NCI-H345 (cell line): Measurements from ENCODE around the gene INPP5A.

Experiments used
- DNase-seq: peaks from one replicate; lab custom pipeline; 2025; lab: John Stamatoyannopoulos, UW

INPP5A gene

DNA sequence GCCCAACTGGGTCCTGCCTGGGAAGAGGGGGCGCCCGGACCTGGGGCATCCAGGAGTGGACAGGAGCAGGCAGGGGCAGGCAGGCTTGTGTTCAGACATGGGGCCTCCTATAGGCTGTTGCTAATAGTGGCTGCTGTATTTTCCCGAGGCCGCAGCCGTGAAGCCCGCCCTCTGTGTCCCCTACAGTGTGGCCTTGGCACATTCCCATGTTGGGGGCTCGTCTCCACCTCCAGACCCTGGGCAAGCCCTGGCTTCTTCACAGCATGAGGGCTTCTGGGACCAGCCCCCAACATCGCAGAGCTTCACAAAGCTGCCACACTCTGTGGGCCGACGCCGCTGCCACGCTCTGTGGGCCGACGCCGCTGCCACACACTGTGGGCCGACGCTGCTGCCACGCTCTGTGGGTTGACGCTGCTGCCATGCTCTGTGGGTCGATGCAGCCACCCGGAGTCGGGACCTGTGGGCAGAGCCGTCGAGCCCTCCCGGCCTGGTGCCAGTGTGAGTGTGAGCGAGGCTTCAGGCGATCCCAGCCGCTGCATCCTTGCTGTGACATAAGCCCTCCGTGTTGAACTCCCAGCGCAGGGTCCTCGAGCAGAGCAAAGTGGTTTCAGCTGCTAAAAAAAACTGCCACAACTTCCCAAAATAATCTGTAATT lies 109.0 kb downstream of the INPP5A start:
- no peak for DNase-seq

DNA sequence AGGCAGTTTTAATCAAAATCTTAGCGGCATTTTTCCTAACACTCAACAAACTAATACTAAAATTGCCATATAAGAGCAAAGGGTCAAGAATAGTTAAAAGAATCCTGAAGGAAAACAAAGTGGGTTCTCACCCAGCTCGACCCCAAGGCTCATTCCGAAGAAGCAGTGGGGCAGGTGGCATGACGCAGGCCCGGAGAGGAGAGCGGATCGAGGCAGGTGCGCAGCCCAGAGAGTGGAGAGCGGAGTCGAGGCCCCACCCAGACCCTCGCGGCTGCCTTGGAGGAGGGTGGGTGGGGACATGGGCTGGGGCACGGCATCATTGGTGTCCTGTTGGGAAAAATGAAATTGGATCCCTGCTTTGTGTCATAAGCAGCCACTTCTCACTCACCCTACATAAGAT lies 109.8 kb downstream of the INPP5A start:
- peak; percentile 1 for DNase-seq

DNA sequence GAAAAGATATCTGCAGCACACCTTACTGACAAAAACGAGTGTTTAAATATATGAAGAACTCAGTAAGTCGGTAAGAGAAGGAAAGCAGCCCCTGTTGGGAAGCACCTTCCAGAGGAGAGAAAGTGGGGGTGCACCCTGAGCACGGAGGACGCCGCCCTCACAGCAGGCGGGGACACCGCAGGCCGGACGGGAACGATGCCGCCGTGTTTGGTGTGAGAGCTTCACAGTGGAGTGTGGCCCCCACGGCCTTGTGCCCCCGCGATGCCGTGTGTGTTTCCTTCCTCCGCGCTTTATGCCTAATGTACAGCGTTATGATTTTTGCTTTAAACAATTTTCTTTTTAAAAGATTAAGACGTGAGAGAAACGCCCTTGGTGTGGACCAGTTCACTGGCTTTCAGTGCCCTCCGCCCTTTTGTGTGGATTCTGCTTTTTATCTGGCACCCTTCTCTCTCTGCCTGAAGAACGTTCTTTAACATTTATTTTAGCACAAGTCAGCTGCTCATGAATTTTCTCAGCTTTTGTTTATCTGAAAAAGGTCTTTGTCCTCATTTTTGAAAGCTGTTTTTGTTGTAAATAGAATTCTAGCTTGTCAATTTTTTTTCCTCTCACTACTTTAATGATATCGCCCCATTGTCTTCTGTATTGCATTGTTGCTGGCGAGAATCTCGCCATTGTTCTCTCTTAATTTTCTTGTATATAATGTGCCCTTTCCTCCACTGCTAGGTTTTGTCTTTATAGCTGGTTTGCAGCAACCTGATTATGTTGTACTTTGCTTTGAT lies 110.7 kb downstream of the INPP5A start:
- no peak for DNase-seq

DNA sequence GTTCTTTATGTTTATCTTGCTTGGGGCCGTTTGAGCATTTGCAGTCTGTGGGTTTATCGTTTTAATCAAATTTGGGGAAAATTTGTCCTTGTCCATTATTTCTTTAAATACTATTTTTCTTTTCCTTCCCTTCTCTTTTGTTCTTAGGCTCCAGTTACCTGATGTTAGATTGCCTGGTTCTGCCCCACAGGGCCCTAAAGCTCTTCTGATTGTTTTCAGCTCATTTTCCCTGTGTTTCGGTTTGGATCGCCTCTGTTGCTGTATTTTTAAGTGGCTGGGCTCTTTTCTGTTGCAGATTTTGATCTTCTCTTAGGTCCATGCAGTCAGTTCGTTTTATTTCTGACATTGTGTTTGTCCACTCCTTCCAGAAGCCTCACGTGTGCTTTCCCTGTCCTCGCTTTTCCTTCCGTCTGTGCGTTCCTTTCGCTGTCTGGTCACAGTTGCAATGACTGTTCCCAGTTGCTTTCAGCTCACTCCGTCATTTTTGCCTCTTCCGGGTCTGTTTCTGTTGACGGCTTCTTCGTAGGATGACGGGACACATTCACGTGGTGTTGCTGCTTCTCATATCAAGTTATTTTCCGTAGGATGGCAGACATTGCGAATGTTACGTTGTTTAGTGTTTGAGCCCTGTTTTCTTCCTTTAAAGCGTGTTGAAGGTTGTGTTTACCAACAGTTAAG lies 111.4 kb downstream of the INPP5A start:
- DNase-seq, result no peak

DNA sequence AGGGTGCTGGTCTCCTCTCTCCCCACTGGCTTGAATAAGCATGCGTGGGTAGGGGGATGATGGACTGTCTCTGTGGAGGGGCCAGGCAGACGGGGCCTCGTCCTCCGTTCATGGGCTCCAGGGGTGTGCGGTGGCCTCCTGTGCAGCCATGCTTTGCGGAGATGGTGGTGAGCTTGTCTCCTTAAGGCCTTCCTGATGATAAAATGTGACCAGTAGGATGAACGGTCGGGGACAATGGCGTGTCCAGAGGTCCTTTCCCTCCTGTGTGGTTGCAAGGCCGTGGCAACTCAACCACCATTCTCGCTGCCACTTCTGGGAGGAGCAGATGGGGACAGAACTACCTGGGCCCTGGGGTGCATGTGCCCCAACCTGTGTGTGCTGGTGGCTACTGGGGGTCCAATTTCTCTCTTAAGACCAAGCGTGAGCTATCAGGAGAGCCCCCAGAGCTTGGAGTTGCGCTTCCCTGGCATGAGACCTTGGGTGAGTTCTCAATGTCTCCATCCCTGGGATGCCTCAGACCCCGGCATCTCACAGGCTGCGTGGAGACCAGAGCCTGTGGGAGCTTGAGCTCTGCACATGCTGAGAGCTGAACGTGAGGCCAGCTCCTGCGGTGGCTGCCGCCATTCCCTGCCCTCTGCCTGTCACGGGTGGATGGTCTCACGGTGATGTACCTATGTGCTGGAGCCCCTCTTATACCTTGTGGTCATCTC lies 112.2 kb downstream of the INPP5A start:
- DNase-seq, result no peak

DNA sequence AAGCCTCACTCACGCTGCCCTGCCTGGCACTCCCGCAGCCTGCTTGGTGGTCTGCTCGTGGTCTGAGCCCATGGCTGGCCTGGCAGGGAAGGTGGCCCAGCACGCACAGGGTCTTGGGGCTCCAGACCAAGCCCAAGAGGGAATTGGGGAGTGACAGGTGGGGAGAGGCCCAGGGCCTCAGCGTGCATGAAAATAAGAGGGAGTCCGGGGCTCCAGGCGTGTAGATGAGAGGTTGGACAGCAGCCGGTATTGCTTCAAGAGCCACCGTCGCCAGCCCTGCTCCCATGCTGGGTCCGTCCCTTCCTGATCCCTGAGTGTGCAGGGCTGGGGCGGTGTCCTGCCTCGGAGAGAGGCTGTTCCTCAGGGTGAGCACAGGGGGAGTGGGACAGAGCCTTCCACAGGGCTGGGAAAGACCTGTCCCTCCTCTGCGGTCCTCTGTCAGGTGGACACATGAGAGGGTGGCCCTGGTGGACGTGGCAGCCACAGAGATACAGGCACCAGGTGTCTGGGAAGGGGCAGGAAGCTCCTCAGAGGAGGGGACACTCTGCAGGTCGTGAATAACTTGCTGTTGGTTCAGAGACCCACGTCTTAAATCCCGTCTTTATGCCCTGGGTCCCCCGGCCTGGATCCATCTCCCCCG lies 113.1 kb downstream of the INPP5A start:
- DNase-seq, result no peak

DNA sequence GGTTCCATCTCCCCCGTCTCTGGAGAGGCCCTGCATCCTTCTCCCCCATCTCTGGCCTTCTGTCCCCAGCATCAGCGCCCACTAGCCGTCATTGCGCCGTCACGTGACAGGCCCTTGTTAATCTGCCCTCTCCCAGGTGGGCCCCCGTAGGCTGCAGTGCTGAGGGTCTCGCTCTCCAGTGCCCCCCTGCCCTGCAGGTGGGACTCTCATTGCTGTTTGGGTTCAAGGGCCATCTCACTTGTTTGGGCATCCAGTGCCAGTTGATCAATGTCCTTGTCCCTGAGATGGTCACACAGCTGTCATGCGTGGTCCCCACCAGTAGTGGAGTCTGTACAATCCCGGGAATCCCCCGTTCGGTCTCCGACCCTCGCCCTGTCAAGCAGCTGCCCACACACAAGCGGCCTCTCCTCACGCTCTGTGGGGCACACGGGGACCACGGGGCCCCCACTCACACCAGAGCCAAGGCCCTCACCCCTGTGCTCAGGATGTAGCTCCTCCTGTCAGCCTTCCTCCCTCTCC lies 114.0 kb downstream of the INPP5A start:
- DNase-seq, result no peak

DNA sequence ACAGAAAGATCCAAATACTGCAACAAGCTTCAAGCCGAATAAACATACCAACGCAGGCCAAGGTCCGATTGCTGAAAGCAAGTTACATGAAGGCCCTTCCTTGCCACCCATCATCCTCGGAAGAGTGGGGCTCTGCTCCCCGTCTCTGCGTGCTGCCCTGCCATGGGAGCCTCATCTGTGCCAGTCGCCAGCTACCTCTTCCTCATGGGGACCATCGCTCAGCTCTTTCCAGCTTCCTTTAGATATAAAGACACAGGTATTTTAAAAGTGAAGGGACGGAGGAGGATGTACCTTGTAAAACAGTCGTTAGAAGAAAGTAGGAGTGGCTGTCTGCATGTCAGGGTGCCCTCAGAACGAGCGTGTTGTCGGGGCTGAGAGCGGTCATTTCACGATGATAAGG lies 114.9 kb downstream of the INPP5A start:
- DNase-seq, result no peak

DNA sequence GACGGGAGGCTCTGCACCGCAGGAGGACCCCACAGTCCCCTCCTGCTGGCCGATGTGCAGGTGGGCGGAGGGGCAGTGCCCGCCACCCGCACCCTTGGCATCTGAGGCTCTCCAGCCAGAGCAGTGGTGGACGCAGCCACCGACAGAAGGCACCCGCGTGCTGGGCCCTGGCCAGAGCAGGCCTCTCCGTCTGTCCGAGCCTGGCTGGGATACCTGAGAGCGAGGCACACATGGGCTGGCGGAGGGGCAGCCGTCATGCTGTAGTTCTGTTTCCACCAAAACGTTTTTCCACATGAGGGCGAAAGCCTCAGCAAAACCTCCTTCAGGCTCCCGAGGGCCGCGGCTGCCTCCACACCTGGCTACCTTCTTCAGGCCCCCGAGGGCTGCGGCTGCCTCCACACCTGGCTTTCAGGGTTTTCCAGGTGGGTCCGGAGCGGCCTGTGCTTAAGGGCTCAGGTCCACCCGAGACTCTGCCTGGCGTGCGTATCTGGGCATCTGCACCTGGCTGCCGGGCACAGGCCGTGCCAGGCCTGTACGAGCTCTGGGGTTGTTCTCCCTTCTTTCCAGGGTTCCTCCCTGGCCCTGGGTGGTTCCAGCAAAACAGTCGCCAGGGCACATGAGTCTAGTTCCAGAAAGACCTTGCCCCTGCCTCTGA lies 115.5 kb downstream of the INPP5A start:
- no peak for DNase-seq

DNA sequence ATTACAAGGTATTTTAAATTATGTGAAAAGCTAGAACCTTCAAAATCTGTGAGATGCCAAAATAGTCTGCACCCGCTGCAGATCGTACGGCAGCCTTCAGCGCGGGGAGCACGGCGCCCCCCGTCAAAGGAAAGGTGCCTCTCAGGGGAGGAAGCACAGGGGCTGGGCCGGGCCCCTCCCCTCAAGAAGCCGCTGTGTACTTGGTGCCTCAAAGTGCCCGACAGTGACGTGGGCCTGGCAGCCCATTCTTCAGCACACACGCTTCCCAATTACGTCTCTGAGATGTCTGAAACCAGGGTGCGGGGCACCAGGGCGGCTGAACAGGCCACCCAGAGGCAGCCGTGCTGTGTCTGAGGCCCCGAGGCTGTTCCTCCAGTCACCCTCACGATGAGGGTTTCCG lies 116.1 kb downstream of the INPP5A start:
- no peak for DNase-seq

DNA sequence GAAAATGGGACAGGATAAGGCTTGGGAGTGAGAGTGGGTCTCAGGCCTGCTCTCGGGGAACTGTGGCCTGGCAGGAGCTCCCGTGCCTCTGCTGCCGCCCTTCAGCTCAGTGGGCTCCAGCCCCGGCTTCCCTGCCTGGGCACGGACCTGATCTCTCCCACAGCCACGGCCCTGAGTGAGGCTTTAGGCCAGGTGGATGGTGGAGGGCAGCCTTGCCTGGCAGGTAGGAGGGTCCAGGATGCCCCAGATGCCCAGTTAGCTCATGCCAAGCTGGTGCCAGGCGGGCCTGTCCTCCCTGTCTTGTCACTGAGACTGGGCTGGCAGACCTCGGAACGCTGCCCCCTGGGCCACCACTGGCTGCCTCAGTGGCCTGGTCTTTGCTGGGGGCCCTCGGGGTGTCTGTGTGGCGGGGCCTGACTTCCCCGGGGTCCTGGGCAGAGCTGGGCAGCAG lies 116.6 kb downstream of the INPP5A start:
- DNase-seq, result no peak

DNA sequence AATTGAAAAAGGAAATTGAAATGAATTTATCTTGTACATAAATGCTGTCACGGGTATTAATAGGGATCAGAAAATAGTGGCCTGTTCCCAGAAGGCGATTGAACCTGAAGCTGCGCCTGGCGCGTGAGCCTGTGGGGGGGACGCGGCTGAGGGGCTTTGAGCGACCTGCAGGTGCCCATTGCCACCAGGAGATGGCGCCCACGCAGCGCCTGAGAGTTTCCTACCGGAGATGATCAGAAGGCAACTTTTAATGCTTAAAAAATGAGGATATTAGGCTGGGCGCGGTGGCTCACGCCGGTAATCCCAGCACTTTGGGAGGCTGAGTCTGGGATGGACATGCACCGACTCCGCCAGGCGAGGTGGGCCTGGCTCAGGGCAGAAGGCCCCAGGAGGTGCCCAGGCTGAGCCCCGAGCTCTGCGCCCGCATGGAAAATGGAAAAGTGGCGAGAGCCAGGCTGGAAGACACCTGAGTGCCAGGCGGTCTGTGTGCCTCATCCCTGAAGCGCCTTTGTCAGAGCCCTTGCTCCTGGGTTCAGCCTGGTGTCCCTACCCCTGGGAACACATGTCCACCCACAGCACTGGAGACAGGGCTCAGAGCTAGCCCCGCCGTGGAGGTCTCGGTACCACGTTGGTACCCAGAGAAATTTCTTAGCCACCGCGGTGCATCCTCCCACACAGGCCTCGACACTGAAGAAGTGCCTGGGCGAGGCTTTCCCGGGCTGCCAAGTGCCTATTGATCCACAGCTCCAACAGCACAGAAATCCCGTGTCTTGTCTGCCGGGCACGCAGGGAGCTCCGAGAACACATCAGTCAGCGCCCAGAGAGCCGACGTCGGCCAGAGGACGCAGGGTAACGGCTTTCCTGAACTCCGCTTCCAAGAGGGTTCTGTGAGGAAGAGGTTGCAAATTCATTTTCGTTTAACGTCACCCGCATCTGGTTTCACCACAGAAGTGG lies 117.4 kb downstream of the INPP5A start:
- peak; percentile 21 for DNase-seq

DNA sequence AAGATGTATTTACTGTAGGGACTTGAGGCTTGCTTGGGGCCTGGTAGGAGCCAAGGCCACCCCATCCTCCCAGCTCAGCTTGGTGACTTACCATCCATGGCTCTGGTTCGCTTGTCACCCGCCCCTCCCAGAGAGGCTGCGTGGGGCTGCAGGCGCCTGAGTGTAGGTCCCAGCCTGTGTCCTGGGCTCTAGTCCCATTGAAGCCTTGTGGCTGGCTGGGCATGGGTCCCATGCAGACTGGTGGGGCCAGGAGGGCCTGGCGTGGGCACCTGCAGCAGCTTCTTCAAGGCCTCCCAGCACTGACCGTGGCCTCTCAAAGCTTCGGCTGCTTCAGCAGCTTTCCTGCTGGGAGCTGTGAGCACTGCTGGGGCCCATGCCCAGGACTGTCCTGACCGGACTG lies 118.1 kb downstream of the INPP5A start:
- no peak for DNase-seq

DNA sequence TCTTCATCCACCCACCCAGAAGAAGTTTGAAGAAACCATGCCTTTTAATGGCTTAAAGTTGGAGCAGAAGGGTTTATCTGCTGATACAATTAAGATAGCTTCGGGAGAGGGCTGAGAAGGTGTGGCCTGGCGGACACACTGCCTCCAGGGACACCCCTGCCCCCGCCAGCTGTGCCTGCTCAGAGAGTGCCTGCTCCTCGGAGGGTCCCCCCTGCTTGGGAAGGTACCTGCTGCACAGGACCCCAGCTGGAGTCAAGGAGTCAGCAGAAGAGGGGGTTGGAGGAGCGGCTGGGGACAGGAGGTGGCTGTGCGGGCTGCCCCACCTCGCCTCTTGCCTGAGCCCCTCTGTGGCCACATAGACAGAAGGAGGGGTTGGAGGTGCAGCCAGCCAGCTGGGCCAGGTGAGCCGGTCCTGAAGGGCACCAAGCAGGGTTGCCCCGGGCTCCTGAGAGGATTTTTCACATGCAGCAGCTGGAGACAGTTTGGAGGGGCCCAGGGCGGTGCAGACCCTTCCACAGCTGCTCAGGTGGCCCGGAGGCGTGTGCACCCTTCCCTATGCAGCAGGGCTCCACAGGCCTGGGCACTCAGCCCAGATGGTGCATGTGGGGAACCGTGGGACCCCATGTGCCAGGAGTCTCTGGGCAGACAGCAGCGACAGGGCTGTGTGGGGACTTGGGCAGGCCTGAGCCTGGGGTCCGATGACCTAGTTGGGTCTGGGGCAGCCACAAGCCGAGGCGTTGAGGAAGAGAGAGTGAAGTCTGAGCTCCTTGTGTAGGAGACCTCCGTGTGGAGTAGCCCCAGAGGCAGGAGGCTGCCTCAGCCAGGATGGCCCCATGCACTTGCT lies 118.9 kb downstream of the INPP5A start:
- DNase-seq, result no peak

DNA sequence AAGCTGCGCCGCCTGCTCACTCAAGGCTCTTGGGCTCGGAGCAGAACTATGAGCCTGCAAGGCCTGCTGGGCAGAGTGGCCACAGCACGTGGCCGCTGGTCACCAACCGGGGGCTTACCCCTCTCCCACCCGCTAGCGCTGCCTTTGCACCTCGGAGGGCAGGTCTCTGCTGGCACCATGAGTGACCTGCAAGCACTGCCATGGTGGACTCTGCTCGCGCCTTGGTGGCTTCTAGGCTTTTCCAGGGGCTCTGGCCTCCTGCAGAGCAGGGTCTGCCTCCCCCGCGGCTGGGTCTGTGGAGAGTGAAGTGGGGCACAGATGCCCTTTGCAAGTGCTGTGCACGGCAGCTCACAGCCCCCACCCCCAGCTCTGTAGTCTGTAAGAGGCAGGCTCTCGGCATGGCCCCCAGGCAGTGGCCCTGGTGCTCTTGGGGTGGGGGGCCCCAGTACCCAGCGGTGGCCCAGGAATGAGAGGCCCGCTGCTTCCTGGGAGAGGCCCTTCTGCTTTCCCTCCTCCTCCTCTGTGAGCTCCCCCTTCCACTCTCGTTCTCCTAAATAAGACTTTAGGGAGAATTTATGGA lies 119.6 kb downstream of the INPP5A start:
- DNase-seq, result no peak

DNA sequence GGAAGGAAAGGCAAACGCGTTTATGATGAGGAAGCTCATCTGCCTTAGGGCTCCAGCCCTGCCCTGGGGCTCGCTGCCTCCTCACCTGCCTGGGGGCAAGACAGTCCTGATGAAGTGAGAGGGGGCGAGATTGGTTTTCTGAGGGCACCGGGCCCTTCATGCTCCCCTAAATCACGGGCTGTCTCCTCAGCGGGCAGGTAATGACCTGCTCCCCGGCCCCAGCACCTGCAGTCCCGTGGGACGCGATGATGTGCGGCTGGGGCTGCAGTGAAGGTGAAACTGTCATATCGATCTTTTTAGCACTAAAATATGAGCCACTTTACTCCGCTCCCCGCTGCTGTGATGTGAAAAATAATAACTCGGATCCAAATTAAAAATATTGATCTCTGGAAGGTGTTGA lies 120.2 kb downstream of the INPP5A start:
- no peak for DNase-seq

DNA sequence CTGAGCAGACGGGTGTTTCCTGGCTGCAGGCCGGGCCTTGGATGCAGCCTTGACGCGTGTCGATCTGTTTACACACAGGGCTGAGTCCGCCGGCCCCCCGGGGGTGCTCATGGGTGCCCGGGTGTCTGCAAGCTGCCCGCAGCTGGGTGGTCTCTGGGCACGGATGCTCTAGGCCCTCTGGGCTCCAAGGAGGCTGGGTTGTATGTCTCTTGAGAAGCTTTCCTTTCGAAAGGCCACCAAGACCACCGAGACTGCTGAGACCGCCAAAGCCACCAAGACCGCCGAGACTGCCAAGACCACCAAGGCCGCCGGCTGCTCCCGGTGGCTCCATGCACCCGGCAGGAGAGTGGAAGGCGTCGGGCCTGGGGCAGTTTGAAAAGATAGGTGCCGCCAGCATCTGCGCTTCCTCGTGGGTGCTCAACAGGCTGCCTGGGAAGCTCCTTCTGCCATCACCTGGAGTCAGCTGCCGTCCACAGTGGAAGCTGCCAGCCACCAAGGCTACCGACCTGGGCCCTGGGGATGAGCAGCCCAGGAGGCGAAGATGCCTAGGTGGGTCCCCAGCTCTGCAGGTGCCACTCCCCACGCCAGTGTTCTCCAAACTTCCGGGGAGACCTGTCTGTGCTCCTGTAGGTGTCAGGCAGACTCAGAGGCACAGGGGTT lies 121.1 kb downstream of the INPP5A start:
- DNase-seq, result no peak
